Panc1 (cell line): Measurements from ENCODE around the gene BTBD19. TPM values are rescaled to one million over a fixed set of nuclear protein-coding genes. Genes with fewer than 3 reads are reported as not detected.
A peak's percentile ranks its signal among the peaks of the same experiment; 100 is the strongest.

Source experiments
- ATAC-seq: fragments of 200-7000 bp; cut with Tn5 transposase; 2 replicates; pipeline ENCODE4 v1.9.1; 2020; ENCODE audit warnings: mild to moderate bottlenecking, moderate library complexity
- BruUV-seq: library from RNA; stranded (reverse); fragments of 400-500 nt; replicated peaks from 2 replicates; lab custom pipeline; 2021; lab: Mats Ljungman, UMichigan
- CTCF ChIA-PET: fragments of 300-600 bp; sonication (Branson Sonifier 250); formaldehyde crosslinking; loops from one replicate; lab custom pipeline; 2022; ENCODE audit warnings: antibody characterized with exemption; lab: Charles Lee
- POLR2A ChIA-PET: fragments of 300-600 bp; sonication (Branson Sonifier 250); formaldehyde crosslinking; loops from one replicate; lab custom pipeline; 2022; ENCODE audit warnings: antibody characterized with exemption; lab: Charles Lee
- DNase-seq: peaks from one replicate; pipeline ENCODE4 v3.0.0-alpha.2; 2010; ENCODE audit warnings: low read depth, low spot score
- H3K27ac ChIP-seq: 2 replicates; pipeline ENCODE4 v1.5.1; 2011; ENCODE audit warnings: mild to moderate bottlenecking, low read length, inconsistent platforms
- H3K27me3 ChIP-seq: fragments of 200-500 bp; sonication (Bioruptor generic); 2 replicates; pipeline ENCODE4 v1.6.0; 2014; ENCODE audit warnings: low read length, inconsistent platforms; ENCODE audit not compliant: control insufficient read depth, insufficient read depth
- H3K36me3 ChIP-seq: fragments of 200-500 bp; sonication (Bioruptor generic); 2 replicates; pipeline ENCODE4 v1.5.1; 2014; ENCODE audit warnings: inconsistent platforms, mild to moderate bottlenecking, low read length, moderate library complexity; ENCODE audit not compliant: control insufficient read depth, insufficient read depth
- H3K4me1 ChIP-seq: 2 replicates; pipeline ENCODE4 v1.5.1; 2011; ENCODE audit warnings: inconsistent platforms, mild to moderate bottlenecking, low read length, moderate library complexity; ENCODE audit not compliant: control insufficient read depth, insufficient read depth
- H3K4me3 ChIP-seq, 2 experiments: 2 replicates each; pipeline ENCODE4 v1.5.1; 2011 to 2012; ENCODE audit warnings: low read depth in 2 of 2, low read length in 2 of 2, mild to moderate bottlenecking in 2 of 2, inconsistent platforms in 1 of 2, moderate library complexity in 1 of 2
- H3K9me3 ChIP-seq: fragments of 200-500 bp; sonication (Bioruptor generic); 2 replicates; pipeline ENCODE4 v1.5.1; 2014; ENCODE audit warnings: low read depth, mild to moderate bottlenecking, inconsistent platforms, low read length, moderate library complexity; ENCODE audit not compliant: control insufficient read depth, insufficient read depth
- POLR2AphosphoS5 ChIP-seq: IDR thresholded peaks from 2 replicates; pipeline ENCODE4 v1.6.1; 2012; ENCODE audit warnings: mild to moderate bottlenecking, low read depth, low read length, moderate library complexity
- SIN3A ChIP-seq: IDR thresholded peaks from 2 replicates; pipeline ENCODE4 v1.6.1; 2012; ENCODE audit warnings: low read depth, mild to moderate bottlenecking, low read length, moderate library complexity, borderline replicate concordance; ENCODE audit not compliant: insufficient read depth
- TCF7L2 ChIP-seq: IDR thresholded peaks from 2 replicates; pipeline ENCODE4 v1.6.1; 2011; ENCODE audit warnings: mild to moderate bottlenecking, low read depth, low read length, inconsistent platforms
- in situ Hi-C: cut with HindIII; loops from 2 replicates; pipeline ENCODE4 v1.10.0; 2016; ENCODE audit warnings: low sequenced_read_pairs, low pct_unique_long_range_greater_than_20kb
- intact Hi-C: fragments of 100-400 bp; cut with micrococcal nuclease; formaldehyde crosslinking; loops from one replicate; pipeline ENCODE4 v1.10.0; 2022; ENCODE audit not compliant: unreplicated experiment
- total RNA-seq: library from RNA; stranded (reverse); gene quantifications from one replicate; pipeline ENCODE4 v1.2.1, GENCODE V29; 2021; ENCODE audit not compliant: unreplicated experiment
- TF ChIP-seq, protein P1 (sequence below), 2 experiments: IDR thresholded peaks; 2 replicates each; pipeline ENCODE4 v1.6.1; 2011 to 2012; ENCODE audit warnings: low read depth in 2 of 2, control low read depth in 1 of 2, low read length in 1 of 2, mild to moderate bottlenecking in 1 of 2, moderate library complexity in 1 of 2; ENCODE audit not compliant: insufficient read depth in 1 of 2
- TF ChIP-seq, protein P2 (sequence below): fragments of 450-650 bp; IDR thresholded peaks from 2 replicates; pipeline ENCODE4 v1.5.1; 2017; ENCODE audit warnings: mild to moderate bottlenecking

Gene BTBD19
- total RNA-seq, 1 experiment from 2014 or later, result 2.6 TPM

DNA sequence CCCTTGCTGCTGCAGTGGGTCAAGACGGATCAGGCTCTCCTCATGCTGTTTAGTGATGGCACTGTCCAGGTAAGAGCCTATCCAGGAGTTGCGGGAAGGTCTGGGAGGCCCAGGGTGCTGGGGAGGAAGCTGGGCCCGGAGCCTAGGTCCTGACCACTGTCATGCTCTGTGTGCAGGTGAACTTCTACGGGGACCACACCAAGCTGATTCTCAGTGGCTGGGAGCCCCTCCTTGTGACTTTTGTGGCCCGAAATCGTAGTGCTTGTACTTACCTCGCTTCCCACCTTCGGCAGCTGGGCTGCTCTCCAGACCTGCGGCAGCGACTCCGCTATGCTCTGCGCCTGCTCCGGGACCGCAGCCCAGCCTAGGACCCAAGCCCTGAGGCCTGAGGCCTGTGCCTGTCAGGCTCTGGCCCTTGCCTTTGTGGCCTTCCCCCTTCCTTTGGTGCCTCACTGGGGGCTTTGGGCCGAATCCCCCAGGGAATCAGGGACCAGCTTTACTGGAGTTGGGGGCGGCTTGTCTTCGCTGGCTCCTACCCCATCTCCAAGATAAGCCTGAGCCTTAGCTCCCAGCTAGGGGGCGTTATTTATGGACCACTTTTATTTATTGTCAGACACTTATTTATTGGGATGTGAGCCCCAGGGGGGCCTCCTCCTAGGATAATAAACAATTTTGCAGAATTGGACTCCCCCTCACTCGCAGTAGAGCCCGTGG lies 2.9 kb upstream of the BTBD19 start:
- TF ChIP-seq, protein P1, sequence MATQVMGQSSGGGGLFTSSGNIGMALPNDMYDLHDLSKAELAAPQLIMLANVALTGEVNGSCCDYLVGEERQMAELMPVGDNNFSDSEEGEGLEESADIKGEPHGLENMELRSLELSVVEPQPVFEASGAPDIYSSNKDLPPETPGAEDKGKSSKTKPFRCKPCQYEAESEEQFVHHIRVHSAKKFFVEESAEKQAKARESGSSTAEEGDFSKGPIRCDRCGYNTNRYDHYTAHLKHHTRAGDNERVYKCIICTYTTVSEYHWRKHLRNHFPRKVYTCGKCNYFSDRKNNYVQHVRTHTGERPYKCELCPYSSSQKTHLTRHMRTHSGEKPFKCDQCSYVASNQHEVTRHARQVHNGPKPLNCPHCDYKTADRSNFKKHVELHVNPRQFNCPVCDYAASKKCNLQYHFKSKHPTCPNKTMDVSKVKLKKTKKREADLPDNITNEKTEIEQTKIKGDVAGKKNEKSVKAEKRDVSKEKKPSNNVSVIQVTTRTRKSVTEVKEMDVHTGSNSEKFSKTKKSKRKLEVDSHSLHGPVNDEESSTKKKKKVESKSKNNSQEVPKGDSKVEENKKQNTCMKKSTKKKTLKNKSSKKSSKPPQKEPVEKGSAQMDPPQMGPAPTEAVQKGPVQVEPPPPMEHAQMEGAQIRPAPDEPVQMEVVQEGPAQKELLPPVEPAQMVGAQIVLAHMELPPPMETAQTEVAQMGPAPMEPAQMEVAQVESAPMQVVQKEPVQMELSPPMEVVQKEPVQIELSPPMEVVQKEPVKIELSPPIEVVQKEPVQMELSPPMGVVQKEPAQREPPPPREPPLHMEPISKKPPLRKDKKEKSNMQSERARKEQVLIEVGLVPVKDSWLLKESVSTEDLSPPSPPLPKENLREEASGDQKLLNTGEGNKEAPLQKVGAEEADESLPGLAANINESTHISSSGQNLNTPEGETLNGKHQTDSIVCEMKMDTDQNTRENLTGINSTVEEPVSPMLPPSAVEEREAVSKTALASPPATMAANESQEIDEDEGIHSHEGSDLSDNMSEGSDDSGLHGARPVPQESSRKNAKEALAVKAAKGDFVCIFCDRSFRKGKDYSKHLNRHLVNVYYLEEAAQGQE (IDR thresholded peaks at IDR 0.05; ENCODE audit: insufficient read depth in 1 of 2, low read depth in 2 of 2, low read length in 1 of 2), result no peak
- TF ChIP-seq POLR2AphosphoS5, result no peak
- TF ChIP-seq, protein P2, sequence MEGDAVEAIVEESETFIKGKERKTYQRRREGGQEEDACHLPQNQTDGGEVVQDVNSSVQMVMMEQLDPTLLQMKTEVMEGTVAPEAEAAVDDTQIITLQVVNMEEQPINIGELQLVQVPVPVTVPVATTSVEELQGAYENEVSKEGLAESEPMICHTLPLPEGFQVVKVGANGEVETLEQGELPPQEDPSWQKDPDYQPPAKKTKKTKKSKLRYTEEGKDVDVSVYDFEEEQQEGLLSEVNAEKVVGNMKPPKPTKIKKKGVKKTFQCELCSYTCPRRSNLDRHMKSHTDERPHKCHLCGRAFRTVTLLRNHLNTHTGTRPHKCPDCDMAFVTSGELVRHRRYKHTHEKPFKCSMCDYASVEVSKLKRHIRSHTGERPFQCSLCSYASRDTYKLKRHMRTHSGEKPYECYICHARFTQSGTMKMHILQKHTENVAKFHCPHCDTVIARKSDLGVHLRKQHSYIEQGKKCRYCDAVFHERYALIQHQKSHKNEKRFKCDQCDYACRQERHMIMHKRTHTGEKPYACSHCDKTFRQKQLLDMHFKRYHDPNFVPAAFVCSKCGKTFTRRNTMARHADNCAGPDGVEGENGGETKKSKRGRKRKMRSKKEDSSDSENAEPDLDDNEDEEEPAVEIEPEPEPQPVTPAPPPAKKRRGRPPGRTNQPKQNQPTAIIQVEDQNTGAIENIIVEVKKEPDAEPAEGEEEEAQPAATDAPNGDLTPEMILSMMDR, result no peak
- no peak for TF ChIP-seq SIN3A
- no peak for TF ChIP-seq TCF7L2
- POLR2A ChIA-PET, result interaction anchor here (0.6 kb wide), 1 partner anchor 12 kb away, joined by 3 read pairs; no protein-coding TSS in a partner anchor
- CTCF ChIA-PET, result no interaction called here
- ATAC-seq (no peak), DNase-seq (no peak)
- H3K9me3 ChIP-seq, result no peaks in the 10 kb centered on the region
- no peak overlapping the region for H3K4me3 ChIP-seq
- no peaks in the 10 kb centered on the region; the same call in 1 of the 2 replicates for H3K36me3 ChIP-seq
- H3K4me1 ChIP-seq, result peaks cover 50% of the 10 kb centered on the region
- H3K27me3 ChIP-seq, result no peaks in the 10 kb centered on the region
- intact Hi-C loops (no loop called here), in situ Hi-C loops (no loop called here)
- no peak overlapping the region for H3K27ac ChIP-seq
- no TSS peak for BruUV-seq

DNA sequence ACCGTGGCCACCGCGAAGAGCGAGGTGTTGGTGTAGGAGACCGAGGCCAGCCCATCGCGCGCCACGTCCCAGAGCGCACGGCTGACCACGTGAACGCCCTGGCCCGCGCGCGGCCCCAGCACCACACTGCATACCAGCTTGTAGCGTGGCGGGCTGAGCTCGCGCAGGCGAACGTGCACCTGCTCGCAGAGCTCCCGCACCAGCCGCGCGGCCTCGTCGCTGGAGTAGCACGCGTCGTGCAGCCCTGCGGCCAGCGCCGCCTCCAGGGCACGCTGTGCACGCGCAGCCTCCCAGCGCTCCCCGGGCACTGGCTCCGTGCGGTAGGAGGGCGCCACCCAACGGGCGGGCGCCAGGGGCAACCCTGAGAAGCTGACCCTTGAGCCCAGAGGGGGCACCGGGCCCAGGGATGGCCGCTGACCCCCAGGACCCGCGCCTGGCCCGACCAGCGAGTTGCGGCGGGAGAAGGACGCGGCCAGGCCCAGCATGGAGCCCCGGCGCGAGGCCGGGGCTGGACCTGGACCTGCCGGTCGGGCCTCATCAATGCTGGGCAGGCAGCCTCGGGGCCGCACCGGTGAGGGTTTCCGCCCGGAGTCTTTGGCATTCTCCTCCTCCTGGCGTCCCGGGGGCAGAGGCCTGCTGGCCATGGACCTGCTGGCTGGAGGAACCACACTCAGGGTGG lies 2.2 kb upstream of the BTBD19 start:
- ATAC-seq (no peak), DNase-seq (no peak)
- no TSS peak for BruUV-seq
- ChIA-PET POLR2A (interaction anchor here (0.6 to 1.2 kb wide), 2 partner anchors 13 to 84 kb away, joined by 3 to 6 read pairs; no protein-coding TSS in a partner anchor), CTCF (no interaction called here)
- Histone ChIP-seq H3K4me1 (peaks cover 49% of the 10 kb centered on the region), H3K27ac (peak overlapping the region; percentile 94), H3K27me3 (no peaks in the 10 kb centered on the region), H3K9me3 (no peaks in the 10 kb centered on the region), H3K36me3 (no peaks in the 10 kb centered on the region), H3K4me3 (no peak overlapping the region)
- intact Hi-C loops (no loop called here), in situ Hi-C loops (no loop called here)
- TF ChIP-seq, protein P1 (IDR thresholded peaks at IDR 0.05; ENCODE audit: insufficient read depth in 1 of 2, low read depth in 2 of 2, low read length in 1 of 2), result no peak
- TF ChIP-seq POLR2AphosphoS5, result no peak
- no peak for TF ChIP-seq TCF7L2
- no peak for TF ChIP-seq SIN3A
- TF ChIP-seq, protein P2, result no peak; the same call in 1 of the 2 replicates
